ENCODE results near the gene EIF5AL1.

The EIF5AL1 gene

GRCh38 chr10:79491143-79491835 lies 21.0 kb upstream of the EIF5AL1 start:
- DNase-seq (ENCODE audit: low spot score), result no peak
- in situ Hi-C loops (cut with MboI; ENCODE audit: low sequenced_read_pairs, unreplicated experiment), result no loop called here
- TF ChIP-seq CTCF (IDR thresholded peaks at IDR 0.05; ENCODE audit: borderline replicate concordance, control extremely low read depth, extremely low read depth, insufficient read depth, missing control alignments), result no peak

- in situ Hi-C loops (cut with MboI; ENCODE audit: low sequenced_read_pairs, unreplicated experiment), result no loop called here
- TF ChIP-seq CTCF (IDR thresholded peaks at IDR 0.05; ENCODE audit: borderline replicate concordance, control extremely low read depth, extremely low read depth, insufficient read depth, missing control alignments), result no peak
- DNase-seq (ENCODE audit: low spot score), result no peak
These were observed 20.1 kb upstream of the EIF5AL1 start for GRCh38 chr10:79492256-79492655.

GRCh38 chr10:79492839-79493238 lies 19.5 kb upstream of the EIF5AL1 start:
- in situ Hi-C loops (cut with MboI; ENCODE audit: low sequenced_read_pairs, unreplicated experiment), result no loop called here
- no peak for DNase-seq (ENCODE audit: low spot score)
- no peak for TF ChIP-seq CTCF (IDR thresholded peaks at IDR 0.05; ENCODE audit: borderline replicate concordance, control extremely low read depth, extremely low read depth, insufficient read depth, missing control alignments)

- in situ Hi-C loops (cut with MboI; ENCODE audit: low sequenced_read_pairs, unreplicated experiment), result no loop called here
These were observed 18.5 kb upstream of the EIF5AL1 start for GRCh38 chr10:79493806-79494205.

GRCh38 chr10:79494871-79495705 lies 17.2 kb upstream of the EIF5AL1 start:
- in situ Hi-C loops (cut with MboI; ENCODE audit: low sequenced_read_pairs, unreplicated experiment), result no loop called here
- no peak for TF ChIP-seq CTCF (IDR thresholded peaks at IDR 0.05; ENCODE audit: borderline replicate concordance, control extremely low read depth, extremely low read depth, insufficient read depth, missing control alignments)
- DNase-seq (ENCODE audit: low spot score), result no peak

More at GRCh38 chr10:79493806-79494205, 18.5 kb upstream of the EIF5AL1 start:
- DNase-seq (ENCODE audit: low spot score), result no peak
- TF ChIP-seq CTCF (IDR thresholded peaks at IDR 0.05; ENCODE audit: borderline replicate concordance, control extremely low read depth, extremely low read depth, insufficient read depth, missing control alignments), result no peak

GRCh38 chr10:79495791-79496190 lies 16.5 kb upstream of the EIF5AL1 start:
- in situ Hi-C loops (cut with MboI; ENCODE audit: low sequenced_read_pairs, unreplicated experiment), result no loop called here
- no peak for DNase-seq (ENCODE audit: low spot score)
- no peak for TF ChIP-seq CTCF (IDR thresholded peaks at IDR 0.05; ENCODE audit: borderline replicate concordance, control extremely low read depth, extremely low read depth, insufficient read depth, missing control alignments)

Data from GM13976 (cell line).